Iris pigment epithelial cell (primary cell): ENCODE data around the gene PCCA.

ENCODE experiments used
- DNase-seq: peaks from one replicate; pipeline ENCODE4 v3.0.0-alpha.2; 2011; ENCODE audit warnings: low read depth

The PCCA gene

GRCh38 chr13:100464006-100464405, 375.1 kb downstream of the PCCA start:
- peak; percentile 45 for DNase-seq

DNA sequence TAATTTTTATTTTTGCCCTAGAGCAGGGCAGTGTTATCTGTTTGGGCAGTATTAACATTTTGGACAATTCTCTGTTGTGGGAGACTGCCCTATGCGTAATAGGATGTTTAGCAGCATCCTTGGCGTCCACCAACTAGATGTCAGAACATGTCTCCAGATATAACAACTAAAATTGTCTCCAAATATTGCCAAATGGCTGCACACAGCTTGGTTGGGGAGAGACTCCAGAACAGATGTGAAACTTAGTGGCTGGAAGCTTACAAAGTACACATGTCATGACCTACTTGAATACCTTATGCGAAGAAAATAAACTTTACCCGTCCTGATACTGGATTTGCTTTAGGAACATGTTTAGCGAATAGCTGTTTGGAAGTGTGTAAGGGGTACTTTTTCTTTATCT, 376.7 kb downstream of the PCCA start:
- no peak for DNase-seq

DNA sequence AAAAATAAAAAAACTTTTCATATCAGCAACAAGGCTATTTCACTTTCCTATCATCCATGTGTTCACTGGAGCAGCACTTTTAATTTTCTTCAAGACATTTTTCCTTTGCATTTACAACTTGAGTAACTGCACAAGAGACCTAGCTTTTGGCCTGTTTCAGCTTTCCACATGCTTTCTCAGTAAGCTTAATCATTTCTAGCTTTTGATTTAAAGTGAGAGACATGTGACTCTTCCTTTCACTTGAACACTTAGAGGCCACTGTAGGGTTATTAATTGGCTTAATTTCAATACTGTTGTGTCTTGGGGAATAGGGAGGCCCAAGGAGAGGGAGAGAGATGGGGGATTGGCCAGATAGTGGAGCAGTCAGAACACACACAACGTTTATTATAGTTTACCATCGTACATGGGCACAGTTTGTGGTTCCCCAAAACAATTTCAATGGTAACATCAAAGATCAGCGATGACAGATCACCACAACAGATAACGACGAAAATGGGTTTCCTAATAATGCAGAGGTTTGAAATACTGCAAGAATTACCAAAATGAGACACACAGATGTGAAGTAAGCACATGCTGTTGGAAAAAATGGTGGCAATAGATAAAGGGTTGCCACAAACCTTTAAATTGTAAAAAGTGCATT, 382.1 kb downstream of the PCCA start:
- DNase-seq = no peak

- no peak for DNase-seq
Observed at GRCh38 chr13:100473087-100473486, 384.2 kb downstream of the PCCA start.

DNA sequence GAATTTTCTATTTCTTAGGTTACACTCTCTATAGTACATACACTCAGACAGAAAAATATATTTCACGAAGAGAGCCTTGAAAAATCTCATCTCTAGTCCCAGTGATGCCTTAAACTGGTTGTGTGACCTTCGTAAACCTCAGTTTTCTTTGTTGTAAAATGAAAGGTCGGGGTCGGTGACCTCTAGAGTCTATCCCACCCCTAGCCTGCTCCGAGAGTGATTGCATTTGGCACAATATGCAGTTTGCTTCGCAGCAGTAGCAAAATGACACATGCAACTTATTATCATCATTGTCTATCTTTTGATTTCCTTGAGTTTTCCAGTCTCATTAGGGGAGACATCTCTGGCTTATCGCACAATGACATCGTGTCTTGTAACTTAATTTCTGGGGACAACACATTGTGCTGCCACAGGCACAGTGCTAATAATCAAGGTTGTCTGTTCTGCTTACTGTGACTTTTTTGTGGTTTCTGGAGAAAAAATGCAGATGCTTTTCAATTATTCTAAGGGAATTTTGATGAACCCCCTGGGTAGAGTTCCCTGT, 384.7 kb downstream of the PCCA start:
- DNase-seq = no peak

GRCh38 chr13:100476963-100477362, 388.1 kb downstream of the PCCA start:
- DNase-seq = no peak

DNA sequence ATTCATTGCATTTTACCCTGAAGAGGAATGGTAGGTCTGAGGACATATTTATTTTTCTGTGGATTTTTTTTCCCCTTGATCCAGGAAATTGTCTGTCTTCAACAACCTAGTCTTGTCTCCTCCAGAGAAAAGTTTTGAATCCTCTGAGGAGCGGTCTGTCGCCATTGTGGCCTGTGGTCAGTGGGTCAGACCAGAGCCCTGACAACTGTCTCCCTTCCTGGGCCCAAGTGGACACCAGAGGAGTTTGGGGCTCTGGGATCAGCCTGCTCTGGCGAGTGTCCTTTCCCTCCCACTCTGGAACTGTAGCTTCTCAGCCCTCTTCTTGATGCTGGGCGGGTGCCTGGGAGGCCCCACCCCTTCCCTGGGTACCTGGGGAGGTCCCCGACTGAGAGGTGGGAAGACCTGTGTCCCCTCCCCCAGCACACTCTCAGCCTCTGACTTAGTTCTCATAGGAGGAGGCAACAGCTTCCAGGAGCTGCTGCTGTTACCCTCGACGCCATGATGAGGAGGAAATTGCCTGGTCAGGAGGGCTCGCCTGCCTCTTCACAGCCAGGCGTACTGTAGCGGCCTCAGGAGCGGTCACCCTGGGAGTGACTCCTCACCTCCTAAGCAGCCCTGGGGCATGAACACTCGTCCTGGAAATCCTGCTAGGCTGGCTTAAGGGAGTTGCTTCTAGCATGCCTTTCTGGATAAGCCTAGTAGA, 389.4 kb downstream of the PCCA start:
- DNase-seq = no peak

GRCh38 chr13:100480676-100481075, 391.8 kb downstream of the PCCA start:
- DNase-seq = no peak

DNA sequence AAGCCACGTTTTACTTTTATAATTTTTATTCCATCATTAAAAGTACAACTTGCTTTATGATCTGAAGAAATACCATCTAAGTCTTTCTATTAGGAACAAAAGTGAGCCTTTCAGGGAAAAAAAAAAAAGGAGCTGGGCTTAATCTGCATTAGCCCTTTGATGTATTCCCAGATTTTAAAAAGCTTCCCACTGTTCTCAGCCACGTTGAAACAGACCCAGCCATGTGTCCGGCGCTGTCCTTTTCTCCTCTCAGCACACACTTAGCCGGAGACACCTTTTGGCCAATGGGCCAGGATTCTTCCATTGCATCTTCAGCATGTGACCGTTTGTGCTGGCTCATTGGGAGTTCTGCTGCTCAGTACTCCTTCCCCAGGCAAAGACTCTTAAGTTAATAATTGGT, 394.2 kb downstream of the PCCA start:
- DNase-seq = no peak

GRCh38 chr13:100483841-100484381, 395.0 kb downstream of the PCCA start:
- DNase-seq = no peak

DNA sequence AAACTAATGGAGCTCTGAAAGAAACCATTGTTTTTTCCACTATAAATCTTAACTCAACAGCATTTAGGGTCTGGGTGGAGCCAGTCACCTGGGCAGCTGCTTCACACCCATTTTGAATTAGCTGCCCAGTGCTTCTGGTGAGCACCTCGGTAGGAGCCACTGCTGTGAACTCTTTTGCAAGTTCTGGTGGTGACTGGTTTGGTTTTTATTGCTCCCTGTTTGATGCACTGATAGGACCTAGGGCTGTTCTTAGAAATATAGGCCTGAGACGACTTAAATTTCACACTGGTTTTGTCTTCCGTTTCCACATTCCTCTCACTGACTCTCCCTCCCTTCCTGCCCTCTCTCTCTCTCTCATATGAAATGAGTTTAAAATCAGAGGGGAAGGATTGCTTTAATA, 395.8 kb downstream of the PCCA start:
- DNase-seq = no peak

DNA sequence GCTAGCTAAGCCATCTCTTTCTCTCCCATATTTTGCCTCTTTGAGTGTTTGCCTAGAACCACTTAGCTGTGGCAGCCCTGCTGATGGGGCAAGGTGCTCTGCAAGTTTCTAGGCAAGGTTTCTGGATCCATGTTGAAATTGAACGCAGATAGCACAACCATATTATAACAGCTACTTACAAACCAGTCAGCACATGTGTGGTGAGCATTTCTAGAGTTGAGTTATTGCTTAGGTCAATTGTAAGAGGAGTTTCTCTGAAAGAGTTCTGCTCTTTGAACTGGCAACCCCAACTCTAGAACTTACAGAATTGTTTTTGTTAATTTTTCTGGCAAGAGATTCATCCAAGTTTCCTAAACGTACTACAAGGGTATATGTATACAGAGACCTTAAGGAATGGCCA, 396.4 kb downstream of the PCCA start:
- DNase-seq = no peak

- DNase-seq = no peak
Observed at GRCh38 chr13:100490692-100491091, 401.8 kb downstream of the PCCA start.

DNA sequence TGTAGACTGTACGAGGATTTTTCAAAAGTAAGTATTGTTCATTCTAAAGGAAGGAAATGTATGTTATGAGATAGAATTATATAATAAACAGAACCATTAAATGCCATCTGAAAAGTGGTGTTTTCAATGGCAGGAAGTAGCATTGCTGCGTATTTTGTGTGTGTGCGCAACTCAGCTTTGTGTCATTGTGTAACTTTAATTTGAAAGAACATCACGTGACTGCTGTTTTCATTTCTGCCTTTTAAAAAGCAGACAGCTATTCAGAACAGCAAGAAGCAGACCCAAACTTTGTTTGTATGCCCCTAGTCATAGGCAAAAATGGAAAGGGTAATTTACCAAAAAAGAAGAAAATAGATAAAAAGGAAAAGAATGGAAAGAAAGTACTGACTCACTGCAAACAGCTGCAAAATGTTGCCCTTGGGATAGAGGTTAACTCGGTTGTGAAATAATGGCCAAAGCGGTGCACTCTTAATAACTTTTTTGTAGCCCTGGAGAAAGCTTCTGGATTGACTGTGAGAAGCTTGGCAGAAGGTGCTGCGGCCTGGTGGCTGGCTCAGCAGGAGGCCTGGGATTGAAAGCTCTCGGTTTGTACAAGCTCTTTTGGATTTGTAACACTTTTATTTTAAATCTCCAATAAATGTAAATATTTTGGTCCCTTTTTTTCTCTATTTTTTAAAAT, 402.4 kb downstream of the PCCA start:
- peak; percentile 88 for DNase-seq

DNA sequence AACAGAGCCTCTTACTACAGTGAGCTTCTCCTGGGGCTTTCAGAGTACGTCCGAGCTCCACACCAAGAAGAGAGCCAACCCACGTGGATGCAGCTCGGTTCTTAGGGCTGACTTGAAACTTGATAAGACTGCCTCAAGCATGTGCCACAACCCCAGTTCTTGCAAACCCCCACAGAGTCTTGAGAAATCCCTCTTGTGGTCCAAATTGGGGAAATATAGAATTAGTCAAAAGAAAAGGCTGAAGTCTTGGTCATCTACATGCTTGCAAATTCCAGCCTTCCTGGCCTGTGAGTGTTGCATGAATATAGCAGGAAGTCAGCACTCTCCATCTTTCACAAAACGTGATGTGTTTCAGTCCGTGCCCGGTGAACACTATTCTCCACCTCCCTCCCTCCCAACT, 404.5 kb downstream of the PCCA start:
- DNase-seq = peak; percentile 40

DNA sequence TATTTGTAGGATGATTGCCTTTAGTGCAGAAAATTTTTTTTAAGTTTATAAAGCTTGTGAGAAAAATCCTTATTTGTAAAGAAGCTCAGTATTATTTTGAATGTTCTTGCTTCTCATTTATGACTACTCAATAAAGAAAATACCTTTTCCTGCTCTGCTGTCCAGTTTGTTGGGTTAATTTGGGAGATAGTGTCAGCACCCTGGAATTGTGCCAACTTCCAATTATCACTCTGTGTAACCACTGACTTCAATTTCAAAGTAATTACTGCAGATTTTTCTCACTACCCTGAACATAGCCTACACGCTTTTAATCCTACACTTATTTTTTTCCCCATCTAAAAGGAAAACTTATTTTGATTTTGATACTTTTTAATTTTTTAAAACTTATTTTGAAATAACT, 406.6 kb downstream of the PCCA start:
- no peak for DNase-seq

DNA sequence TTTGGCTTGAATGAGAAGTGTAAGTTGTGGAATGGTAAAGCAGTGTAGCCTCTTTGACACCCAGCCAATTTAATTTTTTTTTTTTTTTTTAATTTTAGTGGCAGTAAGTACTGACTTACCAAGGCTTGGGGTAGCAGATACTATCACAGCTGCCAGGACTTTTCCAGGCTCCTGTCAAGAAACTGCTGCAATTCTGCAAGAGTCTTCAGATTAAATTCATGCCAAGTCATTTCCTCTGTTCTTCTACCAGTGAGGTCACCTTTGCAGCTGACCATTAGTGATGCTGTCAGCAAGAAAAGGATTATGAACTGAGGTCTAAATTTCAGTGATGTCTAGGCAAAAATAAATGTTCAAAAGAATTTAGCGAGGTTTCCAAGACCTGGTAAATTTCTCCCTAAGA, 408.5 kb downstream of the PCCA start:
- peak; percentile 82 for DNase-seq

- no peak for DNase-seq
Observed at GRCh38 chr13:100502446-100502845, 413.6 kb downstream of the PCCA start.

- DNase-seq = no peak
Observed at GRCh38 chr13:100503622-100504021, 414.7 kb downstream of the PCCA start.

GRCh38 chr13:100506154-100506553, 417.3 kb downstream of the PCCA start:
- DNase-seq = no peak

GRCh38 chr13:100506600-100507422, 417.9 kb downstream of the PCCA start:
- DNase-seq = no peak

DNA sequence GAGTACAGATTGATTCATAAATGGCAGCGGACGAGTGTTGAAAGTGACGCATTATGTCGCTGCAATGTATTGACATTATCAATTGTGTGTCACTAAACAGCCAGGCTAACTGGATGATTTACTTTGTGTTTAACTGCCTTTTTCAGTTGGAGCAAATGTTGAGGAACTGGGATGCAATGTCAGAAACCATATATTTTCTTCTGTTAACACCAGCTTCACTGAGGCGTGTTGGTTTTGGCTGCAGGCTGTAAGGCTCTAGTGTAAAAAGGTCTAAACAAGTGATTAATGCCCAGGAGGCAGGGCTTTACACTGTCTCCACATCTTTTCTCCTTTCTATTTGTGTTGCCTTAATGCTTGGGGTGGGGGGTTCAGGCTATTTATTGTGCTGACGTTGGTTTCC, 419.6 kb downstream of the PCCA start:
- no peak for DNase-seq
